Astrocyte (in vitro differentiated cells and primary cell): ENCODE measurements around the gene HDAC1.

Source experiments
- EZH2 ChIP-seq: IDR thresholded peaks from 2 replicates; pipeline ENCODE4 v1.6.1; 2012; ENCODE audit warnings: mild to moderate bottlenecking, low read length, inconsistent platforms; ENCODE audit not compliant: insufficient read depth
- TF ChIP-seq, protein P1 (sequence below): IDR thresholded peaks from 2 replicates; pipeline ENCODE4 v1.5.1; 2011; ENCODE audit warnings: low read depth, mild to moderate bottlenecking, inconsistent platforms, low read length, moderate library complexity; ENCODE audit not compliant: insufficient read depth

DNA sequence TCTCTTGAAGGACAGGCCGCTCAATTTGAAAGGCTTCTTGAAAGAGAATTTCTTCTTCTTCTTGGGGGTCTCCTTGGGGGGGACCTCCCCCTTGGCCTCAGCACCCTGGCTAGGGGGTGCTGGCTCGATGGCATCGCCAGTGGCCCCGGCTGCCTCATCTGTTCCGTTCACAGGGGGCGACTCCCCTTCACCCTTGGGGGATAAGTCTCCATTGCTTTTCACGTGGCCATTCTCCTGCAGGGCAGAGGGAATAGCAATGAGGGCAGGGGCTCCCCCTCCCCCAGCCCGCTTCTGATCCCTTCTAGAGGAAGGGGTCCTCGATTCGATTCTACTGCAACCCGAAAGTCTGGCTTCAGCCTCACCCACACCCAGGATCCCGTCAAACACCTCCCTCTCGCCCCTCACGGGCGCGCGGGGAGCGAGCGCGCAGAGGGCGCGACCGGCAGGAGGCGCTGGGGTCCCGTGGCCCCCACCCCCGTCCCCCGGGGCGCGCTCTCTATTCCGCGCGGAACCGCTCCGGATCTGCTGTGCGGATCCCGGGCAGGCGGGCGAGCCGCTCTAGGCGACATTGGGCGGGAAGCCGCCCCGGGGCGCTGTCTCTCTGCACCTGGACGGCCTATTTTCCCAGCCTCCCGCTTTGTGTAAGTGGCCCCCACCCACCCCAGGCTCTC is 43.1 kb downstream of the HDAC1 start:
- TF ChIP-seq, protein P1, sequence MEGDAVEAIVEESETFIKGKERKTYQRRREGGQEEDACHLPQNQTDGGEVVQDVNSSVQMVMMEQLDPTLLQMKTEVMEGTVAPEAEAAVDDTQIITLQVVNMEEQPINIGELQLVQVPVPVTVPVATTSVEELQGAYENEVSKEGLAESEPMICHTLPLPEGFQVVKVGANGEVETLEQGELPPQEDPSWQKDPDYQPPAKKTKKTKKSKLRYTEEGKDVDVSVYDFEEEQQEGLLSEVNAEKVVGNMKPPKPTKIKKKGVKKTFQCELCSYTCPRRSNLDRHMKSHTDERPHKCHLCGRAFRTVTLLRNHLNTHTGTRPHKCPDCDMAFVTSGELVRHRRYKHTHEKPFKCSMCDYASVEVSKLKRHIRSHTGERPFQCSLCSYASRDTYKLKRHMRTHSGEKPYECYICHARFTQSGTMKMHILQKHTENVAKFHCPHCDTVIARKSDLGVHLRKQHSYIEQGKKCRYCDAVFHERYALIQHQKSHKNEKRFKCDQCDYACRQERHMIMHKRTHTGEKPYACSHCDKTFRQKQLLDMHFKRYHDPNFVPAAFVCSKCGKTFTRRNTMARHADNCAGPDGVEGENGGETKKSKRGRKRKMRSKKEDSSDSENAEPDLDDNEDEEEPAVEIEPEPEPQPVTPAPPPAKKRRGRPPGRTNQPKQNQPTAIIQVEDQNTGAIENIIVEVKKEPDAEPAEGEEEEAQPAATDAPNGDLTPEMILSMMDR = peak; percentile 39
- TF ChIP-seq EZH2 = no peak
